IMR-90 (cell line): ENCODE measurements around the gene TNKS2. TPM values are rescaled to one million over a fixed set of nuclear protein-coding genes. Genes with fewer than 3 reads are reported as not detected.

Experiments used
- ATAC-seq: fragments of 200-7000 bp; cut with Tn5 transposase; 2 replicates; pipeline ENCODE4 v1.9.1; 2020; ENCODE audit warnings: low read depth, mild to moderate bottlenecking, moderate library complexity
- BruUV-seq: library from RNA; stranded (reverse); fragments of 400-500 nt; replicated peaks from 2 replicates; lab custom pipeline; 2021; lab: Mats Ljungman, UMichigan
- CTCF ChIA-PET: fragments of 300-600 bp; formaldehyde crosslinking; extraction: SDS; loops from one replicate; lab custom pipeline; 2021; ENCODE audit warnings: antibody characterized with exemption; lab: Yijun Ruan, JAX
- POLR2A ChIA-PET: fragments of 300-600 bp; sonication (Branson Sonifier 250); formaldehyde crosslinking; loops from one replicate; lab custom pipeline; 2022; ENCODE audit warnings: antibody characterized with exemption; ENCODE audit not compliant: unreplicated experiment; lab: Charles Lee
- DNase-seq: peaks from one replicate; pipeline ENCODE4 v3.0.0; 2013
- H2AFZ ChIP-seq: replicated peaks from 2 replicates; pipeline ENCODE3; 2013; ENCODE audit warnings: low read length, mild to moderate bottlenecking; ENCODE audit not compliant: poor library complexity
- H2AK5ac ChIP-seq: 2 replicates; pipeline ENCODE4 v1.6.1; 2013; ENCODE audit warnings: low read depth, low read length, inconsistent platforms
- H2AK9ac ChIP-seq: replicated peaks from 2 replicates; pipeline ENCODE3; 2013; ENCODE audit warnings: mild to moderate bottlenecking, low read depth, low read length, moderate library complexity; ENCODE audit not compliant: poor library complexity
- H2BK120ac ChIP-seq: 2 replicates; pipeline ENCODE4 v1.6.1; 2013; ENCODE audit warnings: low read depth, low read length, inconsistent platforms
- H2BK15ac ChIP-seq: 3 replicates; pipeline ENCODE4 v1.6.1; 2013; ENCODE audit warnings: low read depth, low read length, inconsistent platforms
- H2BK20ac ChIP-seq: 2 replicates; pipeline ENCODE4 v1.6.1; 2013; ENCODE audit warnings: low read depth, mild to moderate bottlenecking, inconsistent platforms, low read length, moderate library complexity
- H2BK5ac ChIP-seq: 2 replicates; pipeline ENCODE4 v1.6.1; 2013; ENCODE audit warnings: mild to moderate bottlenecking, low read depth, low read length, inconsistent platforms; ENCODE audit not compliant: poor library complexity, severe bottlenecking
- H3K14ac ChIP-seq: replicated peaks from 2 replicates; pipeline ENCODE4 v1.6.1; 2013; ENCODE audit warnings: low read depth, low read length, inconsistent platforms
- H3K18ac ChIP-seq: 2 replicates; pipeline ENCODE4 v1.6.1; 2013; ENCODE audit warnings: low read depth, low read length, control low read depth
- H3K23ac ChIP-seq: 2 replicates; pipeline ENCODE4 v1.6.1; 2013; ENCODE audit warnings: low read depth, low read length, inconsistent platforms
- H3K27ac ChIP-seq: 2 replicates; pipeline ENCODE4 v1.5.1; 2013; ENCODE audit warnings: mild to moderate bottlenecking, control low read depth, low read length; ENCODE audit not compliant: insufficient read depth
- H3K27me3 ChIP-seq: 2 replicates; pipeline ENCODE4 v1.6.1; 2013; ENCODE audit warnings: low read length; ENCODE audit not compliant: control insufficient read depth, insufficient read depth
- H3K36me3 ChIP-seq: 2 replicates; pipeline ENCODE4 v1.6.1; 2013; ENCODE audit warnings: low read length, mixed read lengths; ENCODE audit not compliant: control insufficient read depth, insufficient read depth
- H3K4ac ChIP-seq: 2 replicates; pipeline ENCODE4 v1.6.1; 2013; ENCODE audit warnings: low read depth, low read length, inconsistent platforms
- H3K4me1 ChIP-seq: 2 replicates; pipeline ENCODE4 v1.6.1; 2013; ENCODE audit warnings: low read length, mixed read lengths; ENCODE audit not compliant: control insufficient read depth, insufficient read depth
- H3K4me2 ChIP-seq: 2 replicates; pipeline ENCODE4 v1.6.1; 2013; ENCODE audit warnings: low read depth, mild to moderate bottlenecking, control low read depth, low read length, moderate library complexity
- H3K4me3 ChIP-seq: 2 replicates; pipeline ENCODE4 v1.5.1; 2013; ENCODE audit warnings: low read depth, mild to moderate bottlenecking, control low read depth, low read length, moderate library complexity; ENCODE audit not compliant: insufficient read depth
- H3K56ac ChIP-seq: 2 replicates; pipeline ENCODE4 v1.6.1; 2013; ENCODE audit warnings: low read length, inconsistent platforms; ENCODE audit not compliant: insufficient read depth; ENCODE audit errors: extremely low read depth
- H3K79me1 ChIP-seq, 2 experiments: 2 replicates each; pipeline ENCODE4 v1.6.1; 2013; ENCODE audit warnings: low read length in 2 of 2, inconsistent platforms in 1 of 2, low read depth in 1 of 2
- H3K9ac ChIP-seq: 2 replicates; pipeline ENCODE4 v1.6.1; 2013; ENCODE audit warnings: low read depth, low read length, control low read depth
- H3K9me1 ChIP-seq: 2 replicates; pipeline ENCODE4 v1.6.1; 2013; ENCODE audit warnings: low read length, inconsistent platforms; ENCODE audit not compliant: insufficient read depth
- H3K9me3 ChIP-seq: 2 replicates; pipeline ENCODE4 v1.6.1; 2013; ENCODE audit warnings: low read length; ENCODE audit not compliant: control insufficient read depth, insufficient read depth
- H4K20me1 ChIP-seq: 2 replicates; pipeline ENCODE4 v1.6.1; 2013; ENCODE audit warnings: low read length, inconsistent platforms; ENCODE audit not compliant: insufficient read depth
- H4K5ac ChIP-seq: 2 replicates; pipeline ENCODE4 v1.6.1; 2013; ENCODE audit warnings: mild to moderate bottlenecking, low read depth, low read length, control low read depth
- H4K8ac ChIP-seq, 2 experiments: 2 replicates each; pipeline ENCODE4 v1.6.1; 2013; ENCODE audit warnings: low read depth in 2 of 2, low read length in 2 of 2, control low read depth in 1 of 2, inconsistent platforms in 1 of 2
- H4K91ac ChIP-seq: 2 replicates; pipeline ENCODE4 v1.6.1; 2013; ENCODE audit warnings: low read depth, low read length, inconsistent platforms; ENCODE audit not compliant: insufficient read depth
- FOS ChIP-seq: fragments of 150-350 bp; IDR thresholded peaks from 2 replicates; pipeline ENCODE4 v1.6.1; 2016; ENCODE audit warnings: low read depth, low read length
- RAD21 ChIP-seq: IDR thresholded peaks from 2 replicates; pipeline ENCODE4 v1.6.1; 2012; ENCODE audit warnings: low read length, improper control_type of control experiment
- WGBS, 2 experiments: methylation state at CpG; one replicate each; pipeline versions ENCODE4 v1.1.5 to v1.1.7; 2013; ENCODE audit warnings: missing lambda C conversion rate in 2 of 2; ENCODE audit not compliant: insufficient read length in 1 of 2; ENCODE audit errors: extremely low coverage in 2 of 2; 5-methylcytosine and 5-hydroxymethylcytosine counted together
- dilution Hi-C: fragments of 300-500 bp; cut with HindIII; formaldehyde crosslinking; loops from one replicate; pipeline ENCODE4 v1.14.3; 2018; ENCODE audit warnings: low sequenced_read_pairs; ENCODE audit not compliant: unreplicated experiment
- in situ Hi-C: fragments of 300-500 bp; cut with MboI; formaldehyde crosslinking; loops from 3 replicates; pipeline ENCODE4 v1.14.3; 2019; ENCODE audit warnings: low sequenced_read_pairs, inconsistent platforms, mixed read lengths
- intact Hi-C: fragments of 100-400 bp; cut with micrococcal nuclease; formaldehyde crosslinking; loops from 2 replicates; pipeline ENCODE4 v1.10.0; 2022
- polyA plus RNA-seq, 3 experiments: library from polyadenylated mRNA; depleted of rRNA; stranded (reverse); fragments of >200 nt; gene quantifications; 2 replicates each; pipeline ENCODE4 v1.2.3, GENCODE V29; 2012; ENCODE audit warnings: low replicate concordance in 1 of 3
- total RNA-seq: library from RNA; depleted of rRNA; stranded (reverse); fragments of >200 nt; gene quantifications from 2 replicates; pipeline ENCODE4 v1.2.3, GENCODE V29; 2012
- TF ChIP-seq, protein P1 (sequence below): fragments of 150-350 bp; IDR thresholded peaks from 2 replicates; pipeline ENCODE4 v1.6.1; 2016; ENCODE audit warnings: low read depth, mild to moderate bottlenecking, low read length, moderate library complexity, borderline replicate concordance

Gene TNKS2
- total and polyA plus RNA-seq, 2 of the 4 experiments (the other 2 are of a cell fraction) = 17.0 to 41.4 TPM

DNA sequence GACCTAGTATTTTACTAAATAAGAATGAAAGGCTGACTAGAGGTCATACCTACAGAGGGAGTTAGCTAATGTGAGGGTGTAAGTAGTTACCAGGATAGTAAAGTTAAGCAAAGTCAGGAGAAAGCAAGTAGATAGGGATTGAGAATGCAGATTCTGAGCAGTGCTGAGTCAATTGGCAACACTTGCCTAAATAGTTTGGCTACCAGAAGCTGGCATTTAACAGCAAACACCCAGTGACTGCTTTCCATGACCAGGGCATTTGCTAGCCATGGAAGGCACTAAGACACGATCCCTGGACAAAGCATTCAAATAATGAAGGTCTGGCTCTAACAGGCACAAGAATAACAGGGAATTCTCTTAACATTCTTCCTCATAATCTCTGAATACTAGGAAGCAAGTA, 25.9 kb downstream of the TNKS2 start:
- peaks cover 5% of the 10 kb centered on the region in 2 experiments; a peak in 3 of 4 replicates for H3K79me1 ChIP-seq
- H3K9me1 ChIP-seq = no peaks in the 10 kb centered on the region
- no CpG with 5 or more reads among the region's 1 CpG for WGBS, 2 experiments
- dilution Hi-C loops (no loop called here), in situ Hi-C loops (no loop called here), intact Hi-C loops (loop anchor here (10.0 kb wide), 1 partner anchor 529 kb away; no protein-coding TSS in a partner anchor)
- H2BK20ac ChIP-seq = no peak overlapping the region
- no peak overlapping the region for H4K8ac ChIP-seq
- no peak overlapping the region for H3K4me3 ChIP-seq
- no peak overlapping the region for H3K4ac ChIP-seq
- H3K9ac ChIP-seq = no peak overlapping the region
- H4K20me1 ChIP-seq = no peaks in the 10 kb centered on the region
- no peak overlapping the region for H3K4me2 ChIP-seq
- no peak overlapping the region for H3K27ac ChIP-seq
- H2AK5ac ChIP-seq = no peak overlapping the region
- H3K23ac ChIP-seq = no peak overlapping the region
- H3K36me3 ChIP-seq = peaks cover 33% of the 10 kb centered on the region
- H4K91ac ChIP-seq = no peak overlapping the region
- no peak overlapping the region for H2AK9ac ChIP-seq
- no TSS peak for BruUV-seq
- no peak overlapping the region for H2BK5ac ChIP-seq
- H2BK120ac ChIP-seq = no peak overlapping the region
- POLR2A ChIA-PET = no interaction called here
- CTCF ChIA-PET = no interaction called here
- no peak overlapping the region for H3K14ac ChIP-seq
- H3K4me1 ChIP-seq = no peaks in the 10 kb centered on the region
- no peak overlapping the region for H2BK15ac ChIP-seq
- no peaks in the 10 kb centered on the region for H3K9me3 ChIP-seq
- H3K18ac ChIP-seq = no peak overlapping the region
- no peak overlapping the region for H2AFZ ChIP-seq
- DNase-seq (no peak), ATAC-seq (no peak)
- H4K5ac ChIP-seq = no peak overlapping the region
- TF ChIP-seq RAD21 (no peak), FOS (no peak)
- TF ChIP-seq, protein P1, sequence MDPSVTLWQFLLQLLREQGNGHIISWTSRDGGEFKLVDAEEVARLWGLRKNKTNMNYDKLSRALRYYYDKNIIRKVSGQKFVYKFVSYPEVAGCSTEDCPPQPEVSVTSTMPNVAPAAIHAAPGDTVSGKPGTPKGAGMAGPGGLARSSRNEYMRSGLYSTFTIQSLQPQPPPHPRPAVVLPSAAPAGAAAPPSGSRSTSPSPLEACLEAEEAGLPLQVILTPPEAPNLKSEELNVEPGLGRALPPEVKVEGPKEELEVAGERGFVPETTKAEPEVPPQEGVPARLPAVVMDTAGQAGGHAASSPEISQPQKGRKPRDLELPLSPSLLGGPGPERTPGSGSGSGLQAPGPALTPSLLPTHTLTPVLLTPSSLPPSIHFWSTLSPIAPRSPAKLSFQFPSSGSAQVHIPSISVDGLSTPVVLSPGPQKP = no peak
- no peaks in the 10 kb centered on the region for H3K27me3 ChIP-seq
- H3K56ac ChIP-seq = no peak overlapping the region
